Brain microvascular endothelial cell (primary cell): Measurements from ENCODE around the gene GDF2.

Experiments used
- DNase-seq: peaks from one replicate; pipeline ENCODE4 v3.0.0-alpha.2; 2020
- H3K27ac ChIP-seq: fragments of 250-450 bp; sonication (Bioruptor Pico); 2 replicates; pipeline ENCODE4 v1.5.1; 2020; ENCODE audit warnings: mild to moderate bottlenecking, moderate library complexity
- H3K27me3 ChIP-seq: fragments of 250-450 bp; sonication (Bioruptor Pico); replicated peaks from 2 replicates; pipeline ENCODE4 v1.5.1; 2020; ENCODE audit warnings: mild to moderate bottlenecking
- H3K36me3 ChIP-seq: fragments of 250-450 bp; sonication (Bioruptor Pico); replicated peaks from 2 replicates; pipeline ENCODE4 v1.5.1; 2020; ENCODE audit warnings: mild to moderate bottlenecking
- H3K4me3 ChIP-seq: 2 replicates; pipeline ENCODE4 v1.5.1; 2011; ENCODE audit warnings: low read depth, mild to moderate bottlenecking, control low read depth, low read length, moderate library complexity
- in situ Hi-C: cut with HindIII; loops from 2 replicates; pipeline ENCODE4 v1.10.0; 2017; ENCODE audit warnings: low sequenced_read_pairs, low pct_ligation_motif_present
- TF ChIP-seq, protein P1 (sequence below): IDR thresholded peaks from 2 replicates; pipeline ENCODE4 v1.5.1; 2011; ENCODE audit warnings: low read depth, mild to moderate bottlenecking, moderate library complexity, low read length, control low read depth, inconsistent platforms; ENCODE audit errors: missing control alignments

Gene GDF2

DNA sequence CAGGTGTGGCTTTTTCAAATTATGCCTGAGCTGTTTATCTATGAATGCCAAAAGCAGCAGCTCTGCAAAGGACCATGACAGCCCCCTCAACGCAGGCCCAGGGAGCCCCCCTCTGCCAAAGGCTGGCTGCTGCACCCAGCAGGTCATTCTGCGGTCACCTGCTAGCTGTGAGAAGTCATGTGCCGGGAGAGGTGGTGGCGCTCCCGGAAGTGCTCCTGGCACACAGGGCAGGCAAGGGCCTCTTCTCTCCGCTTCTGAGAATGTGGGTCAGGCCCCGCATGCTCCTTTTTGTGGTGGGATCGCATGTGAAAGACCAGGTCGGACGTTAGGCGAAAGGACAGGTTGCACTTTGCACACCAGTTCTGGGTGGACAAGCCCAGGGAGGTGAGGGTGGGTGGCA, 45.4 kb downstream of the GDF2 start:
- no peak for DNase-seq
- Histone ChIP-seq H3K4me3 (no peak overlapping the region), H3K27me3 (no peaks in the 10 kb centered on the region), H3K36me3 (no peaks in the 10 kb centered on the region), H3K27ac (no peak overlapping the region)
- in situ Hi-C loops = no loop called here
- TF ChIP-seq, protein P1, sequence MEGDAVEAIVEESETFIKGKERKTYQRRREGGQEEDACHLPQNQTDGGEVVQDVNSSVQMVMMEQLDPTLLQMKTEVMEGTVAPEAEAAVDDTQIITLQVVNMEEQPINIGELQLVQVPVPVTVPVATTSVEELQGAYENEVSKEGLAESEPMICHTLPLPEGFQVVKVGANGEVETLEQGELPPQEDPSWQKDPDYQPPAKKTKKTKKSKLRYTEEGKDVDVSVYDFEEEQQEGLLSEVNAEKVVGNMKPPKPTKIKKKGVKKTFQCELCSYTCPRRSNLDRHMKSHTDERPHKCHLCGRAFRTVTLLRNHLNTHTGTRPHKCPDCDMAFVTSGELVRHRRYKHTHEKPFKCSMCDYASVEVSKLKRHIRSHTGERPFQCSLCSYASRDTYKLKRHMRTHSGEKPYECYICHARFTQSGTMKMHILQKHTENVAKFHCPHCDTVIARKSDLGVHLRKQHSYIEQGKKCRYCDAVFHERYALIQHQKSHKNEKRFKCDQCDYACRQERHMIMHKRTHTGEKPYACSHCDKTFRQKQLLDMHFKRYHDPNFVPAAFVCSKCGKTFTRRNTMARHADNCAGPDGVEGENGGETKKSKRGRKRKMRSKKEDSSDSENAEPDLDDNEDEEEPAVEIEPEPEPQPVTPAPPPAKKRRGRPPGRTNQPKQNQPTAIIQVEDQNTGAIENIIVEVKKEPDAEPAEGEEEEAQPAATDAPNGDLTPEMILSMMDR = no peak

DNA sequence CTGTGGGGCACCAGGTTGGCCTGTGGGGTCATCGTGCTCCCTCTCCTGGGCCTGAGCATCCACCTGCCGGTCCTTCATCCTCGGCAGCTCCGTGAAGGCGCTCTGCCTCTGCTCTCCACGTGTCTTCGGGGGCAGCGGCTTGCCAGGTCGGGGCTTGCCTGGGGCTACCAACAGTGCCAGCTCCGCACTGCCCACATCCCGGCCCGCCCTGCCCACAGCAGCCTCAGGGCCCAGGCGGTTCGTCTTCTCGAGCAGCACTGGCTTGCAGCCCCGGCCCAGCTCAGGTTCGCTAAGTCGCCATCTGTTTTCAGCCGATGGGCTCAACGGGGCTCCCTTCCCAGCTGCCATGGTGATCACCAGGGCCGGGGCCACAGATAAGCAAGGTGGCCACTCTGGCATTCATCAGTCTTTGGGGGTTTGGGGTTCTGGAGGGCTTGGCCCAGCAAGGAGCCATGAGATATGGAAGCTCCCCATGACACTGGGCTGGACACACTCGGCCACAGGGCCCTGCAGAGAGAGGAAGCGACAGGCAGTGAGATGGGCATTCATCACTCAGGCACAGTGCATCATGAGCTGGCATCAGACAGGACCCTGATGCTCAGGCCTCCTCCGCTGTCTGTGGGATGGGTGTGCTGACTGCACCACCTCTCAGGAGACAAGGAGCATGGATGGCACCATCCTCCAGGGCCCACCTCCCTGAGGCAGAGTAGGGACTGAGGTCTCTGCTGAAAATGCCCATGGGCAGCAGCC, 46.4 kb downstream of the GDF2 start:
- no peak overlapping the region for H3K27ac ChIP-seq
- TF ChIP-seq, protein P1 = no peak
- no peak overlapping the region for H3K4me3 ChIP-seq
- H3K27me3 ChIP-seq = no peaks in the 10 kb centered on the region
- in situ Hi-C loops = no loop called here
- no peak for DNase-seq
- H3K36me3 ChIP-seq = no peaks in the 10 kb centered on the region

DNA sequence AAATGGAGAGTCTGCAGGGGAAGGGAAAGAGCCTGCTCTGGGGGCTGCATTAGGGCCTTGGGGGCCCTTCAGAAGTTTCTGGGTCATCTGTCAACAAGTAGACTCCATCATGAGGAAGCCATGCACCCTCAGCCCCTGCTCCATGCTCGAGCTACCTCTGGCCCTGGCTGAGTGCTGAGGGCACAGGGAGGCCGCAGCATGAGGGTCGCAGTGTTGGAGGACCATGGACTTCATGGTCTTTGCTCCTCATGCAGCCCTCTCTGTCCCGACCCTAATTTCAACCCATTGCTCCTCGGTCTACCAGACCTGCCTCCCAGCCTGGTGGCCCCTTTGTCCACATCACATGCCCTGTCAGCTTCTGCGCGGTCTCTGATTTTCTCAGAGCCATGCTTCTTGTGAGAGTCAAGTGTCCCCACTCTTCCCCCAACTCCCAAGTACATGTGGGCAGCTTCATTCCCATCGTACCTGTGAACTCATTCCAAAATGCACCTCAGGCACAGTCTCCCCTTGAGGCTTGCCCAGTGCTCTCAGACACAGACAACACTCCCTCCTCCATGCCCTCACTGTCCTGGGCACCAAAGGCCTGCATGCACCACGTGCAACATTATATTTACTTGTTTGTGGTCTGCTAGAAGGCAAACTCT, 47.1 kb downstream of the GDF2 start:
- no peak overlapping the region for H3K4me3 ChIP-seq
- DNase-seq = no peak
- H3K27ac ChIP-seq = no peak overlapping the region
- TF ChIP-seq, protein P1 = no peak
- in situ Hi-C loops = no loop called here
- no peaks in the 10 kb centered on the region for H3K27me3 ChIP-seq
- H3K36me3 ChIP-seq = no peaks in the 10 kb centered on the region

- TF ChIP-seq, protein P1 = no peak
- DNase-seq = no peak
- Histone ChIP-seq H3K4me3 (no peak overlapping the region), H3K27me3 (no peaks in the 10 kb centered on the region), H3K36me3 (no peaks in the 10 kb centered on the region), H3K27ac (no peak overlapping the region)
- in situ Hi-C loops = no loop called here
Observed at GRCh38 chr10:47370015-47370767, 47.9 kb downstream of the GDF2 start.

- Histone ChIP-seq H3K4me3 (no peak overlapping the region), H3K36me3 (no peaks in the 10 kb centered on the region), H3K27ac (no peak overlapping the region), H3K27me3 (no peaks in the 10 kb centered on the region)
- DNase-seq = no peak
- TF ChIP-seq, protein P1 = no peak
- in situ Hi-C loops = no loop called here
Observed at GRCh38 chr10:47370878-47371277, 48.6 kb downstream of the GDF2 start.
